Measurements from ENCODE around the gene CDYL2.

Gene CDYL2

DNA sequence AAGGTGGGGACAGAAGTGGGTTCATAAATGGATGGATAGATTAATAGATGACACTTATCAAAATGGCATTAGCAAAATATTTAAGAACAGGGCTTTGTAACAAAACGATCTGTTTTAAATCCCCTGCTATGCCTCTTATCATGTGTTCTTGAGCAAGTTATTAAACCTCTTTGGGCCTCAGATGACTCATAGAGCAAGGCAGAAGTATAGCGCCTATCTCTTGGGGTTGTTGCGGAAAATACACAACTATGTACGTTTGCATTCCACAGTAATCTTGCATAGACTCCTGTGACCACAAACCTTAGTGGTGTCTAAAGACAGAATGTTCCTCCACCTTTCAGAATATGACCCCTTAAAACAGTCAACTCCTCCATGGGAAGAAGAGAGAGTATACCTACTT is 116.8 kb downstream of the CDYL2 start (continued):
- TF ChIP-seq, protein P1, sequence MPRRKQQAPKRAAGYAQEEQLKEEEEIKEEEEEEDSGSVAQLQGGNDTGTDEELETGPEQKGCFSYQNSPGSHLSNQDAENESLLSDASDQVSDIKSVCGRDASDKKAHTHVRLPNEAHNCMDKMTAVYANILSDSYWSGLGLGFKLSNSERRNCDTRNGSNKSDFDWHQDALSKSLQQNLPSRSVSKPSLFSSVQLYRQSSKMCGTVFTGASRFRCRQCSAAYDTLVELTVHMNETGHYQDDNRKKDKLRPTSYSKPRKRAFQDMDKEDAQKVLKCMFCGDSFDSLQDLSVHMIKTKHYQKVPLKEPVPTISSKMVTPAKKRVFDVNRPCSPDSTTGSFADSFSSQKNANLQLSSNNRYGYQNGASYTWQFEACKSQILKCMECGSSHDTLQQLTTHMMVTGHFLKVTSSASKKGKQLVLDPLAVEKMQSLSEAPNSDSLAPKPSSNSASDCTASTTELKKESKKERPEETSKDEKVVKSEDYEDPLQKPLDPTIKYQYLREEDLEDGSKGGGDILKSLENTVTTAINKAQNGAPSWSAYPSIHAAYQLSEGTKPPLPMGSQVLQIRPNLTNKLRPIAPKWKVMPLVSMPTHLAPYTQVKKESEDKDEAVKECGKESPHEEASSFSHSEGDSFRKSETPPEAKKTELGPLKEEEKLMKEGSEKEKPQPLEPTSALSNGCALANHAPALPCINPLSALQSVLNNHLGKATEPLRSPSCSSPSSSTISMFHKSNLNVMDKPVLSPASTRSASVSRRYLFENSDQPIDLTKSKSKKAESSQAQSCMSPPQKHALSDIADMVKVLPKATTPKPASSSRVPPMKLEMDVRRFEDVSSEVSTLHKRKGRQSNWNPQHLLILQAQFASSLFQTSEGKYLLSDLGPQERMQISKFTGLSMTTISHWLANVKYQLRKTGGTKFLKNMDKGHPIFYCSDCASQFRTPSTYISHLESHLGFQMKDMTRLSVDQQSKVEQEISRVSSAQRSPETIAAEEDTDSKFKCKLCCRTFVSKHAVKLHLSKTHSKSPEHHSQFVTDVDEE (CRISPR knock-in tag; IDR thresholded peaks at IDR 0.05), result no peak
- TF ChIP-seq OSR1 (CRISPR knock-in tag; IDR thresholded peaks at IDR 0.05), result no peak

DNA sequence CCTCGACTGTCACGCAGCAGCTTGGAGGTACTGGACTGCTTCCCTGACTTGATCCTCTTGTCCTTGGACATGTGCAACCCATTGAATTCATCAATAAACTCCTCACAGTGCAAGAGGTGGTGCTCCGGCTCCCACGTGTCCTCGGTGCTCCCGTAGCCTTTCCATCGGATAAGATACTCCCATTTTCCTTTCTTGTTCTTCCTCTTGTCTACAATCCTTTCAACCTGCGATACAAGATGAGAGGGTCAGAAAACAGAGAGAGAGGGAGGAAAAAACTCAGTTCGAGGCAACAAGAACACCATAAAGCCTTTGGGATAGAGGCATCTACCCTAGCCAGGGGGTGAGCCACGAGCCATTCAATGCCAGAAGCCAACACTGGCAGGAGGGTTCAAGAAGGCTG is 119.5 kb downstream of the CDYL2 start:
- ATAC-seq, result no peak
- TF ChIP-seq TOX (CRISPR knock-in tag; IDR thresholded peaks at IDR 0.05; ENCODE audit: borderline replicate concordance) (no peak), SNAI2 (CRISPR knock-in tag; IDR thresholded peaks at IDR 0.05) (no peak), OSR1 (CRISPR knock-in tag; IDR thresholded peaks at IDR 0.05) (no peak), ZNF8 (CRISPR knock-in tag; IDR thresholded peaks at IDR 0.05) (no peak), GLIS3 (CRISPR knock-in tag; IDR thresholded peaks at IDR 0.05) (no peak), RARB (CRISPR knock-in tag; IDR thresholded peaks at IDR 0.05) (no peak), ISL1 (CRISPR knock-in tag; IDR thresholded peaks at IDR 0.05) (no peak), ZNF70 (CRISPR knock-in tag; IDR thresholded peaks at IDR 0.05) (no peak), TCF4 (CRISPR knock-in tag; IDR thresholded peaks at IDR 0.05; ENCODE audit: borderline replicate concordance) (no peak), BACH2 (CRISPR knock-in tag; IDR thresholded peaks at IDR 0.05; ENCODE audit: borderline replicate concordance) (no peak)
- TF ChIP-seq, protein P2, sequence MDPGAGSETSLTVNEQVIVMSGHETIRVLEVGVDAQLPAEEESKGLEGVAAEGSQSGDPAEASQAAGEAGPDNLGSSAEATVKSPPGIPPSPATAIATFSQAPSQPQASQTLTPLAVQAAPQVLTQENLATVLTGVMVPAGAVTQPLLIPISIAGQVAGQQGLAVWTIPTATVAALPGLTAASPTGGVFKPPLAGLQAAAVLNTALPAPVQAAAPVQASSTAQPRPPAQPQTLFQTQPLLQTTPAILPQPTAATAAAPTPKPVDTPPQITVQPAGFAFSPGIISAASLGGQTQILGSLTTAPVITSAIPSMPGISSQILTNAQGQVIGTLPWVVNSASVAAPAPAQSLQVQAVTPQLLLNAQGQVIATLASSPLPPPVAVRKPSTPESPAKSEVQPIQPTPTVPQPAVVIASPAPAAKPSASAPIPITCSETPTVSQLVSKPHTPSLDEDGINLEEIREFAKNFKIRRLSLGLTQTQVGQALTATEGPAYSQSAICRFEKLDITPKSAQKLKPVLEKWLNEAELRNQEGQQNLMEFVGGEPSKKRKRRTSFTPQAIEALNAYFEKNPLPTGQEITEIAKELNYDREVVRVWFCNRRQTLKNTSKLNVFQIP (CRISPR knock-in tag; IDR thresholded peaks at IDR 0.05; ENCODE audit: borderline replicate concordance, low read depth), result no peak
- TF ChIP-seq, protein P3, sequence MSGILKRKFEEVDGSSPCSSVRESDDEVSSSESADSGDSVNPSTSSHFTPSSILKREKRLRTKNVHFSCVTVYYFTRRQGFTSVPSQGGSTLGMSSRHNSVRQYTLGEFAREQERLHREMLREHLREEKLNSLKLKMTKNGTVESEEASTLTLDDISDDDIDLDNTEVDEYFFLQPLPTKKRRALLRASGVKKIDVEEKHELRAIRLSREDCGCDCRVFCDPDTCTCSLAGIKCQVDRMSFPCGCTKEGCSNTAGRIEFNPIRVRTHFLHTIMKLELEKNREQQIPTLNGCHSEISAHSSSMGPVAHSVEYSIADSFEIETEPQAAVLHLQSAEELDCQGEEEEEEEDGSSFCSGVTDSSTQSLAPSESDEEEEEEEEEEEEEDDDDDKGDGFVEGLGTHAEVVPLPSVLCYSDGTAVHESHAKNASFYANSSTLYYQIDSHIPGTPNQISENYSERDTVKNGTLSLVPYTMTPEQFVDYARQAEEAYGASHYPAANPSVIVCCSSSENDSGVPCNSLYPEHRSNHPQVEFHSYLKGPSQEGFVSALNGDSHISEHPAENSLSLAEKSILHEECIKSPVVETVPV (CRISPR knock-in tag; IDR thresholded peaks at IDR 0.05), result no peak

DNA sequence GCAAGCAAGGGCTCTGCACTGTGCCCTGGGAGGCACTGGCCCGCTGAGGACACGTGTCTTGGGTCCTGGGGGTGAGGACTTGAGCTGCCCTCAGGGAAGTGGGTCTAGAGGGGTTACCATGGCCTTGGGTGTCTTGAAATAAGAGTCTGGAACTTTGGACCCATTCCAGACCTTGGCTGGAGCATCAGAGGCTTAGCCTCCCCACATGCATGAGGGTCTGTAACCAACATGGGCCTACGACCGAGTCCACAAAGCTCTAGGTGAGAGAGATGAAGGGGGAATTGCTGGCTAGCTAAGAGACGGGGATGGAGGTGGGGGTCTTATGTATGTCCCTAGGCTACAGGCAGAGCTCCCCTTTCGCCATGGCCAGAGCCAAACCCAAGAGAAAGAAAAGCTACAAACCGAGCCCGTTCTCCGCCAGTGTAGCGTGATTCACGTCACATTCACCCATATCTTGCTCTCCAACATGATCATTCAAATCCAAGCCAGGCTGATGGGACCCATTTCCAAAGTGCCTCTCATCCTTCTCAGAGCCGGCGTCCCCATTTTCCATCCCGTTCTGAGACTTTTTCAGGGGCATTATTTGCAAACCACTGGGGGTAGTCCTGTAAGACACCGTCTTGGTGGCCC is 120.1 kb downstream of the CDYL2 start:
- no peak for ATAC-seq
- TF ChIP-seq ISL1 (CRISPR knock-in tag; IDR thresholded peaks at IDR 0.05), result no peak
- TF ChIP-seq PPARA (CRISPR knock-in tag; IDR thresholded peaks at IDR 0.05; ENCODE audit: borderline replicate concordance), result no peak
- TF ChIP-seq, protein P4, sequence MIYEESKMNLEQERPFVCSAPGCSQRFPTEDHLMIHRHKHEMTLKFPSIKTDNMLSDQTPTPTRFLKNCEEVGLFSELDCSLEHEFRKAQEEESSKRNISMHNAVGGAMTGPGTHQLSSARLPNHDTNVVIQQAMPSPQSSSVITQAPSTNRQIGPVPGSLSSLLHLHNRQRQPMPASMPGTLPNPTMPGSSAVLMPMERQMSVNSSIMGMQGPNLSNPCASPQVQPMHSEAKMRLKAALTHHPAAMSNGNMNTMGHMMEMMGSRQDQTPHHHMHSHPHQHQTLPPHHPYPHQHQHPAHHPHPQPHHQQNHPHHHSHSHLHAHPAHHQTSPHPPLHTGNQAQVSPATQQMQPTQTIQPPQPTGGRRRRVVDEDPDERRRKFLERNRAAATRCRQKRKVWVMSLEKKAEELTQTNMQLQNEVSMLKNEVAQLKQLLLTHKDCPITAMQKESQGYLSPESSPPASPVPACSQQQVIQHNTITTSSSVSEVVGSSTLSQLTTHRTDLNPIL (CRISPR knock-in tag; IDR thresholded peaks at IDR 0.05; ENCODE audit: low read depth), result no peak
- TF ChIP-seq ZFP30 (CRISPR knock-in tag; IDR thresholded peaks at IDR 0.05), result no peak
- TF ChIP-seq OSR1 (CRISPR knock-in tag; IDR thresholded peaks at IDR 0.05), result no peak
- TF ChIP-seq CSDC2 (CRISPR knock-in tag; IDR thresholded peaks at IDR 0.05), result no peak
- TF ChIP-seq, protein P5, sequence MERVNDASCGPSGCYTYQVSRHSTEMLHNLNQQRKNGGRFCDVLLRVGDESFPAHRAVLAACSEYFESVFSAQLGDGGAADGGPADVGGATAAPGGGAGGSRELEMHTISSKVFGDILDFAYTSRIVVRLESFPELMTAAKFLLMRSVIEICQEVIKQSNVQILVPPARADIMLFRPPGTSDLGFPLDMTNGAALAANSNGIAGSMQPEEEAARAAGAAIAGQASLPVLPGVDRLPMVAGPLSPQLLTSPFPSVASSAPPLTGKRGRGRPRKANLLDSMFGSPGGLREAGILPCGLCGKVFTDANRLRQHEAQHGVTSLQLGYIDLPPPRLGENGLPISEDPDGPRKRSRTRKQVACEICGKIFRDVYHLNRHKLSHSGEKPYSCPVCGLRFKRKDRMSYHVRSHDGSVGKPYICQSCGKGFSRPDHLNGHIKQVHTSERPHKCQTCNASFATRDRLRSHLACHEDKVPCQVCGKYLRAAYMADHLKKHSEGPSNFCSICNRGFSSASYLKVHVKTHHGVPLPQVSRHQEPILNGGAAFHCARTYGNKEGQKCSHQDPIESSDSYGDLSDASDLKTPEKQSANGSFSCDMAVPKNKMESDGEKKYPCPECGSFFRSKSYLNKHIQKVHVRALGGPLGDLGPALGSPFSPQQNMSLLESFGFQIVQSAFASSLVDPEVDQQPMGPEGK (CRISPR knock-in tag; IDR thresholded peaks at IDR 0.05; ENCODE audit: borderline replicate concordance), result no peak
- TF ChIP-seq GLIS3 (CRISPR knock-in tag; IDR thresholded peaks at IDR 0.05), result no peak
- TF ChIP-seq ZC3H10 (CRISPR knock-in tag; IDR thresholded peaks at IDR 0.05), result no peak
- TF ChIP-seq SNAI2 (CRISPR knock-in tag; IDR thresholded peaks at IDR 0.05), result no peak

DNA sequence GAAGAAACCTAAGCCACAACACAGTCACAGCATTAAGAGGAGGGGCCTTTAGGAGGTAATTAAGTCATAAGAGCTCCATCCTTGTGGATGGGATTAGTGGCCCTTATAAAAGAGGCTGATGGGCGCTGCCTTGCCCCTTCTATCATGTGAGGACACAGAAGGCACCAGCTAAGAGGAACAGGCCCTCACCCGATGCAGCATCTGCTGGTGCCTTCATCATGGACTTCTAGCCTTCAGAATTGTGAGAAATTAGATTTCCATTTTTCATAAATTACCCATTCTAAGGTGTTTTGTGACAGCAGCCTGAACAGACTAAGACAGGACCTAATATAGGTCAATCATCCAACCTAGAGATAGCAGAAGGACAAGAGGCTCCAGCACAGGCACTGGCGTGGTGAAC is 120.8 kb downstream of the CDYL2 start:
- ATAC-seq, result no peak
- no peak for TF ChIP-seq RARB (CRISPR knock-in tag; IDR thresholded peaks at IDR 0.05)
- no peak for TF ChIP-seq ZNF8 (CRISPR knock-in tag; IDR thresholded peaks at IDR 0.05)
- no peak for TF ChIP-seq TCF4 (CRISPR knock-in tag; IDR thresholded peaks at IDR 0.05; ENCODE audit: borderline replicate concordance)
- TF ChIP-seq ZC3H10 (CRISPR knock-in tag; IDR thresholded peaks at IDR 0.05), result no peak
- TF ChIP-seq ZFP30 (CRISPR knock-in tag; IDR thresholded peaks at IDR 0.05), result no peak
- TF ChIP-seq TOX (CRISPR knock-in tag; IDR thresholded peaks at IDR 0.05; ENCODE audit: borderline replicate concordance), result no peak
- no peak for TF ChIP-seq OSR1 (CRISPR knock-in tag; IDR thresholded peaks at IDR 0.05)
- TF ChIP-seq CSDC2 (CRISPR knock-in tag; IDR thresholded peaks at IDR 0.05), result no peak
- TF ChIP-seq ISL1 (CRISPR knock-in tag; IDR thresholded peaks at IDR 0.05), result no peak
- TF ChIP-seq, protein P4 (CRISPR knock-in tag; IDR thresholded peaks at IDR 0.05; ENCODE audit: low read depth), result no peak
- TF ChIP-seq PPARA (CRISPR knock-in tag; IDR thresholded peaks at IDR 0.05; ENCODE audit: borderline replicate concordance), result no peak
- no peak for TF ChIP-seq ESRRG (CRISPR knock-in tag; IDR thresholded peaks at IDR 0.05)
- no peak for TF ChIP-seq ARNTL (CRISPR knock-in tag; IDR thresholded peaks at IDR 0.05; ENCODE audit: borderline replicate concordance, low read depth)
- TF ChIP-seq, protein P1 (CRISPR knock-in tag; IDR thresholded peaks at IDR 0.05), result no peak
- no peak for TF ChIP-seq GLIS3 (CRISPR knock-in tag; IDR thresholded peaks at IDR 0.05)
- TF ChIP-seq BACH2 (CRISPR knock-in tag; IDR thresholded peaks at IDR 0.05; ENCODE audit: borderline replicate concordance), result no peak

Measured in SK-N-SH treated with all-trans-retinoic acid at 6 μM for 48 hours (cell line).